HCT116 (cell line): Measurements from ENCODE around the gene KAT6B. TPM values are rescaled to one million over a fixed set of nuclear protein-coding genes. Genes with fewer than 3 reads are reported as not detected.

ENCODE experiments used
- ATAC-seq: fragments of 200-7000 bp; cut with Tn5 transposase; 2 replicates; pipeline ENCODE4 v1.9.1; 2020; ENCODE audit warnings: mild to moderate bottlenecking, moderate library complexity
- BruUV-seq: library from RNA; stranded (reverse); fragments of 400-500 nt; replicated peaks from 2 replicates; lab custom pipeline; 2021; lab: Mats Ljungman, UMichigan
- CTCF ChIA-PET: fragments of 300-600 bp; sonication (Branson Sonifier 250); formaldehyde crosslinking; loops from one replicate; lab custom pipeline; 2021; ENCODE audit warnings: antibody characterized with exemption; lab: Charles Lee
- POLR2A ChIA-PET: fragments of 300-600, 350-600 bp; sonication (Branson Sonifier 250); formaldehyde crosslinking; loops from one replicate; lab custom pipeline; 2021; ENCODE audit warnings: antibody characterized with exemption; lab: Charles Lee
- RAD21 ChIA-PET, 2 experiments: fragments of 300-600 bp; sonication (Branson Sonifier 250); formaldehyde crosslinking; loops; one replicate each; lab custom pipeline; 2023; ENCODE audit warnings: low total read pairs in 2 of 2; ENCODE audit not compliant: uncharacterized antibody in 2 of 2, unreplicated experiment in 2 of 2, low non-redundant PET in 1 of 2; lab: Charles Lee
- DNase-seq: peaks from one replicate; pipeline ENCODE4 v3.0.0-alpha.2; 2010; ENCODE audit warnings: low read depth, low spot score
- H2AFZ ChIP-seq: fragments of 200-600 bp; shearing (Covaris generic), sonication (generic); 2 replicates; pipeline ENCODE4 v1.6.1; 2017; ENCODE audit warnings: low read depth, mixed run types, mixed read lengths, antibody characterized with exemption, low read length; ENCODE audit not compliant: poor library complexity, severe bottlenecking
- H3K27ac ChIP-seq: 2 replicates; pipeline ENCODE4 v1.5.1; 2012; ENCODE audit warnings: low read depth, low read length
- H3K27me3 ChIP-seq: fragments of 200-600 bp; sonication (generic); 2 replicates; pipeline ENCODE4 v1.6.1; 2016; ENCODE audit warnings: mixed run types, low read length, mixed read lengths; ENCODE audit not compliant: insufficient read depth
- H3K36me3 ChIP-seq, 2 experiments: fragments of 200-500 bp in 1 of 2; fragments of 200-600 bp in 1 of 2; sonication (Bioruptor generic) in 1 of 2; sonication (generic) in 1 of 2; 2 replicates each; pipeline versions ENCODE4 v1.5.1 to v1.6.1; 2014 to 2016; ENCODE audit warnings: low read length in 2 of 2, inconsistent platforms in 1 of 2, mixed read lengths in 1 of 2, mixed run types in 1 of 2; ENCODE audit not compliant: insufficient read depth in 2 of 2, control insufficient read depth in 1 of 2
- H3K4me1 ChIP-seq, 2 experiments: fragments of 200-600 bp in 1 of 2; sonication (generic) in 1 of 2; 2 replicates each; pipeline versions ENCODE4 v1.5.1 to v1.6.1; 2012 to 2017; ENCODE audit warnings: low read length in 2 of 2, inconsistent platforms in 1 of 2, mild to moderate bottlenecking in 1 of 2, mixed read lengths in 1 of 2, mixed run types in 1 of 2, moderate library complexity in 1 of 2; ENCODE audit not compliant: insufficient read depth in 2 of 2, control insufficient read depth in 1 of 2
- H3K4me2 ChIP-seq: fragments of 200-600 bp; sonication (generic); 2 replicates; pipeline ENCODE4 v1.6.1; 2017; ENCODE audit warnings: mixed run types, low read length, mixed read lengths
- H3K4me3 ChIP-seq, 2 experiments: fragments of 200-600 bp in 1 of 2; sonication (generic) in 1 of 2; replicated peaks in 1 of 2; 2 replicates each; pipeline ENCODE4 v1.5.1; 2011 to 2016; ENCODE audit warnings: low read length in 2 of 2, control low read depth in 1 of 2, low read depth in 1 of 2, mild to moderate bottlenecking in 1 of 2, mixed read lengths in 1 of 2, mixed run types in 1 of 2
- H3K79me2 ChIP-seq: fragments of 200-600 bp; sonication (generic); 2 replicates; pipeline ENCODE4 v1.6.1; 2017; ENCODE audit warnings: mild to moderate bottlenecking, mixed run types, low read length, moderate library complexity, mixed read lengths; ENCODE audit not compliant: insufficient read depth
- H3K9ac ChIP-seq: fragments of 200-600 bp; sonication (generic); 2 replicates; pipeline ENCODE4 v1.6.1; 2016; ENCODE audit warnings: low read length, mixed read lengths
- H3K9me2 ChIP-seq: fragments of 200-600 bp; sonication (generic), shearing (Covaris generic); 2 replicates; pipeline ENCODE4 v1.6.1; 2017; ENCODE audit warnings: mixed run types, mild to moderate bottlenecking, moderate library complexity; ENCODE audit not compliant: insufficient read depth
- H3K9me3 ChIP-seq, 2 experiments: fragments of 200-500 bp in 1 of 2; fragments of 200-600 bp in 1 of 2; sonication (Bioruptor generic) in 1 of 2; sonication (generic) in 1 of 2; 2 replicates each; pipeline ENCODE4 v1.6.1; 2014 to 2017; ENCODE audit warnings: low read length in 2 of 2, mixed read lengths in 2 of 2, inconsistent platforms in 1 of 2, low read depth in 1 of 2, mild to moderate bottlenecking in 1 of 2, mixed run types in 1 of 2, moderate library complexity in 1 of 2; ENCODE audit not compliant: control insufficient read depth in 1 of 2, insufficient read depth in 1 of 2
- H4K20me1 ChIP-seq: fragments of 200-600 bp; sonication (generic), shearing (Covaris generic); 2 replicates; pipeline ENCODE4 v1.6.1; 2017; ENCODE audit warnings: mixed run types, mild to moderate bottlenecking, moderate library complexity; ENCODE audit not compliant: insufficient read depth
- EZH2 ChIP-seq: fragments of 200-600 bp; sonication (generic); IDR thresholded peaks from 2 replicates; pipeline ENCODE4 v1.6.1; 2017; ENCODE audit warnings: antibody characterized with exemption, mixed run types
- FOSL1 ChIP-seq: IDR thresholded peaks from 2 replicates; pipeline ENCODE4 v1.6.1; 2012; ENCODE audit warnings: low read depth
- RAD21 ChIP-seq: IDR thresholded peaks from 2 replicates; pipeline ENCODE4 v1.6.1; 2012; ENCODE audit warnings: low read depth, mild to moderate bottlenecking
- SRF ChIP-seq: IDR thresholded peaks from 2 replicates; pipeline ENCODE4 v1.6.1; 2012; ENCODE audit warnings: low read depth
- intact Hi-C: fragments of 100-400 bp; cut with micrococcal nuclease; formaldehyde crosslinking; loops from 2 replicates; pipeline ENCODE4 v1.10.0; 2022
- total RNA-seq: library from RNA; stranded (reverse); gene quantifications from one replicate; pipeline ENCODE4 v1.2.1, GENCODE V29; 2021; ENCODE audit not compliant: unreplicated experiment
- TF ChIP-seq, protein P1 (sequence below): IDR thresholded peaks from 2 replicates; pipeline ENCODE4 v1.6.1; 2011; ENCODE audit warnings: mild to moderate bottlenecking, low read length, moderate library complexity; ENCODE audit not compliant: insufficient replicate concordance; ENCODE audit errors: extremely low read depth
- TF ChIP-seq, protein P2 (sequence below): IDR thresholded peaks from 2 replicates; pipeline ENCODE4 v1.6.1; 2012

KAT6B gene
- total RNA-seq, 1 experiment from 2014 or later: 17.8 TPM

DNA sequence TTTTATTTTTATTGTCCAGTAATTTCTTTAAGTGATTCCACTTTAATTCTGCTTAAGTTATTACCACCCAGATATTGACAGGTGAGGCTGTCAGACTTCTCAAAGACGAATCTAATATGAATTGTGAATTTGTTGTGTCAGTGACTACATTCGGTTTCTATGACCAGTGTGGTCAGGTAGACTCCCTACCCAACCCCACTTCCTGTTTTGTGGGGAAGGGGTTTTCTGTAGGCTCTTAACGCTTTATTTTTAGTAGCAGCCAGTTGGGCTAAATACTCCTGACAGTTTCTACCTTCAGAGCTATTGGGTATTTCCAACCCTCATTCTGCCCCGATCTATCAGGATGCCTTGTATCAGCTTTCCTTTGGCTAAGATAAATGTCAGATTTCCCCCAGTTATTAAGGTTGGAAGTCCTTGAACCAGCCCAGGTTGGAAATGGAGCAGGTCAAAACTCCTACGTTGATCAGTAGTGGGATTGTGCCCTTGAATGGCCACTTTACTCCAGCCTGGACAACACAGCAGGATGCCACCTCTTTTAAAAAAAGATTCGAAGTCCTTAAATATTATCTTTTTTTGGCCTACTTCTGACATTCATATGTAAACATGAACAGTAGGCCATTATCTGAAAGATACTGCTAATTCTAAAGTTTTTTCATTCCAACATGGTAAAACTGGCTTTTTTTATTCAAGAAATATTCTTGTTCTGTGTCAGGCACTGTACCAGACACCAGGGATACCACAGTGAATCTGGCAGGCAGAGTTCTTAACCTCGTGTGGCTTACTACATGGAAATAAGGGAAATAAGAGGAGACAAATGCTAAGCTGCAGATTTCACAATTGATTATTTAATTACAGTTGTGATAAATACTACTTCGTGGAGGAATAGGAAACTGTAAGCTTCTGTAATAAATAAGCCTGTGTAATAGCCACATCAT is 151.8 kb downstream of the KAT6B start:
- no peaks in the 10 kb centered on the region for H4K20me1 ChIP-seq
- no peak overlapping the region for H2AFZ ChIP-seq
- DNase-seq: no peak
- H3K4me1 ChIP-seq: no peaks in the 10 kb centered on the region
- ChIA-PET POLR2A (no interaction called here), CTCF (no interaction called here), RAD21 (no interaction called here)
- no peaks in the 10 kb centered on the region for H3K79me2 ChIP-seq
- no peaks in the 10 kb centered on the region for H3K27me3 ChIP-seq
- no peaks in the 10 kb centered on the region for H3K9me3 ChIP-seq
- H3K36me3 ChIP-seq: no peaks in the 10 kb centered on the region
- no peak overlapping the region for H3K4me2 ChIP-seq
- TF ChIP-seq RAD21 (no peak), SRF (no peak)
- TF ChIP-seq, protein P1, sequence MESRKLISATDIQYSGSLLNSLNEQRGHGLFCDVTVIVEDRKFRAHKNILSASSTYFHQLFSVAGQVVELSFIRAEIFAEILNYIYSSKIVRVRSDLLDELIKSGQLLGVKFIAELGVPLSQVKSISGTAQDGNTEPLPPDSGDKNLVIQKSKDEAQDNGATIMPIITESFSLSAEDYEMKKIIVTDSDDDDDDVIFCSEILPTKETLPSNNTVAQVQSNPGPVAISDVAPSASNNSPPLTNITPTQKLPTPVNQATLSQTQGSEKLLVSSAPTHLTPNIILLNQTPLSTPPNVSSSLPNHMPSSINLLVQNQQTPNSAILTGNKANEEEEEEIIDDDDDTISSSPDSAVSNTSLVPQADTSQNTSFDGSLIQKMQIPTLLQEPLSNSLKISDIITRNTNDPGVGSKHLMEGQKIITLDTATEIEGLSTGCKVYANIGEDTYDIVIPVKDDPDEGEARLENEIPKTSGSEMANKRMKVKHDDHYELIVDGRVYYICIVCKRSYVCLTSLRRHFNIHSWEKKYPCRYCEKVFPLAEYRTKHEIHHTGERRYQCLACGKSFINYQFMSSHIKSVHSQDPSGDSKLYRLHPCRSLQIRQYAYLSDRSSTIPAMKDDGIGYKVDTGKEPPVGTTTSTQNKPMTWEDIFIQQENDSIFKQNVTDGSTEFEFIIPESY: no peak
- ATAC-seq: no peak
- no peak overlapping the region for H3K9ac ChIP-seq
- H3K27ac ChIP-seq: no peak overlapping the region
- intact Hi-C loops: no loop called here
- H3K4me3 ChIP-seq: no peak overlapping the region
- no peaks in the 10 kb centered on the region for H3K9me2 ChIP-seq
- BruUV-seq: no TSS peak

DNA sequence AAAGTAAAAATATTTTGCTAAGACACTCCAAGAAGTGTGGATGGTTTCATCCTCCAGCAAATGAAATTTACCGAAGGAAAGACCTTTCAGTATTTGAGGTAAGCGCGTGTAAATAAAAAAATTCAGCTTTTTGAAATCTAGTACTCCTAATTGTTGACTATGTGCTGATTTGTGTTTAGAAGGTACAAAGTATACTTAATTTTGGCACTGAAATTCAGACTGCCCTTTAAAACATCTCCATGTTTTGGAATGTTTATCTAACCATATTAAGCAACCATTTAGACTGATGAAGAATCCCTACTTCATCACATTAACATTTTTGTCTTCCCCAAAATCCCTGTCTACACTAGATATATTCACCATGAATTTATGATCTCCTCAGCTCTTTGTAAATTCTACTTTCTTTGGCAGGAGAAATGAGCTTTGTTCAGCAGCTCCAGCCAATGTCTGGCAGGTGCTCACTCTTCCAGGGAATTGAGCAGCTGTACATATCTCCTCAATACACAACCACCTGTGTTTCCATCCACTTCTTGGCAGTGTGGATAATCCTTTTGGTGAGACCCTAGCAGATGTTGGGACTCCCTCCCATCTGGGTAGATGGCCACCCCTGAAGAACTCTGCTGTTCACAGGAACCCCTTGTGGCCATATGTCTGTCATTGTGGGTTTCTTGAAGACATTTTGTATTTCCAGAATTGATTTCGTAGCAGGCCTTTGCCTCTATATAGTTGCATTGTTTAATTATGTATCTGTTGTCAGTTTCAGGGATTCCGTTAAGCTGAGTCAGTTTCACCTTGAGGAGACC is 155.6 kb downstream of the KAT6B start:
- TF ChIP-seq, protein P2, sequence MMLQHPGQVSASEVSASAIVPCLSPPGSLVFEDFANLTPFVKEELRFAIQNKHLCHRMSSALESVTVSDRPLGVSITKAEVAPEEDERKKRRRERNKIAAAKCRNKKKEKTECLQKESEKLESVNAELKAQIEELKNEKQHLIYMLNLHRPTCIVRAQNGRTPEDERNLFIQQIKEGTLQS: no peak
- TF ChIP-seq EZH2 (no peak), FOSL1 (no peak)
- BruUV-seq: no TSS peak
- H3K79me2 ChIP-seq: no peaks in the 10 kb centered on the region
- ChIA-PET POLR2A (no interaction called here), CTCF (no interaction called here), RAD21 (no interaction called here)
- no peak overlapping the region for H3K27ac ChIP-seq
- H3K4me1 ChIP-seq: no peaks in the 10 kb centered on the region
- no peak overlapping the region for H3K4me2 ChIP-seq
- no peak overlapping the region for H2AFZ ChIP-seq
- intact Hi-C loops: no loop called here
- H4K20me1 ChIP-seq: no peaks in the 10 kb centered on the region
- no peak for DNase-seq
- no peaks in the 10 kb centered on the region for H3K27me3 ChIP-seq
- no peak overlapping the region for H3K9ac ChIP-seq
- no peaks in the 10 kb centered on the region for H3K36me3 ChIP-seq
- no peaks in the 10 kb centered on the region for H3K9me3 ChIP-seq
- ATAC-seq: no peak
- H3K9me2 ChIP-seq: no peaks in the 10 kb centered on the region
- H3K4me3 ChIP-seq: no peak overlapping the region
